IMR-90 (cell line): Measurements from ENCODE around the gene ACCSL. TPM values are rescaled to one million over a fixed set of nuclear protein-coding genes. Genes with fewer than 3 reads are reported as not detected.

Experiments used
- ATAC-seq: fragments of 200-7000 bp; cut with Tn5 transposase; 2 replicates; pipeline ENCODE4 v1.9.1; 2020; ENCODE audit warnings: low read depth, mild to moderate bottlenecking, moderate library complexity
- BruUV-seq: library from RNA; stranded (reverse); fragments of 400-500 nt; replicated peaks from 2 replicates; lab custom pipeline; 2021; lab: Mats Ljungman, UMichigan
- CTCF ChIA-PET: fragments of 300-600 bp; formaldehyde crosslinking; extraction: SDS; loops from one replicate; lab custom pipeline; 2021; ENCODE audit warnings: antibody characterized with exemption; lab: Yijun Ruan, JAX
- POLR2A ChIA-PET: fragments of 300-600 bp; sonication (Branson Sonifier 250); formaldehyde crosslinking; loops from one replicate; lab custom pipeline; 2022; ENCODE audit warnings: antibody characterized with exemption; ENCODE audit not compliant: unreplicated experiment; lab: Charles Lee
- DNase-seq: peaks from one replicate; pipeline ENCODE4 v3.0.0; 2013
- H2AFZ ChIP-seq: replicated peaks from 2 replicates; pipeline ENCODE3; 2013; ENCODE audit warnings: low read length, mild to moderate bottlenecking; ENCODE audit not compliant: poor library complexity
- H2AK5ac ChIP-seq: 2 replicates; pipeline ENCODE4 v1.6.1; 2013; ENCODE audit warnings: low read depth, low read length, inconsistent platforms
- H2AK9ac ChIP-seq: replicated peaks from 2 replicates; pipeline ENCODE3; 2013; ENCODE audit warnings: mild to moderate bottlenecking, low read depth, low read length, moderate library complexity; ENCODE audit not compliant: poor library complexity
- H2BK120ac ChIP-seq: 2 replicates; pipeline ENCODE4 v1.6.1; 2013; ENCODE audit warnings: low read depth, low read length, inconsistent platforms
- H2BK15ac ChIP-seq: 3 replicates; pipeline ENCODE4 v1.6.1; 2013; ENCODE audit warnings: low read depth, low read length, inconsistent platforms
- H2BK20ac ChIP-seq: 2 replicates; pipeline ENCODE4 v1.6.1; 2013; ENCODE audit warnings: low read depth, mild to moderate bottlenecking, inconsistent platforms, low read length, moderate library complexity
- H2BK5ac ChIP-seq: 2 replicates; pipeline ENCODE4 v1.6.1; 2013; ENCODE audit warnings: mild to moderate bottlenecking, low read depth, low read length, inconsistent platforms; ENCODE audit not compliant: poor library complexity, severe bottlenecking
- H3K14ac ChIP-seq: replicated peaks from 2 replicates; pipeline ENCODE4 v1.6.1; 2013; ENCODE audit warnings: low read depth, low read length, inconsistent platforms
- H3K18ac ChIP-seq: 2 replicates; pipeline ENCODE4 v1.6.1; 2013; ENCODE audit warnings: low read depth, low read length, control low read depth
- H3K23ac ChIP-seq: 2 replicates; pipeline ENCODE4 v1.6.1; 2013; ENCODE audit warnings: low read depth, low read length, inconsistent platforms
- H3K27ac ChIP-seq: 2 replicates; pipeline ENCODE4 v1.5.1; 2013; ENCODE audit warnings: mild to moderate bottlenecking, control low read depth, low read length; ENCODE audit not compliant: insufficient read depth
- H3K27me3 ChIP-seq: 2 replicates; pipeline ENCODE4 v1.6.1; 2013; ENCODE audit warnings: low read length; ENCODE audit not compliant: control insufficient read depth, insufficient read depth
- H3K36me3 ChIP-seq: 2 replicates; pipeline ENCODE4 v1.6.1; 2013; ENCODE audit warnings: low read length, mixed read lengths; ENCODE audit not compliant: control insufficient read depth, insufficient read depth
- H3K4ac ChIP-seq: 2 replicates; pipeline ENCODE4 v1.6.1; 2013; ENCODE audit warnings: low read depth, low read length, inconsistent platforms
- H3K4me1 ChIP-seq: 2 replicates; pipeline ENCODE4 v1.6.1; 2013; ENCODE audit warnings: low read length, mixed read lengths; ENCODE audit not compliant: control insufficient read depth, insufficient read depth
- H3K4me2 ChIP-seq: 2 replicates; pipeline ENCODE4 v1.6.1; 2013; ENCODE audit warnings: low read depth, mild to moderate bottlenecking, control low read depth, low read length, moderate library complexity
- H3K4me3 ChIP-seq: 2 replicates; pipeline ENCODE4 v1.5.1; 2013; ENCODE audit warnings: low read depth, mild to moderate bottlenecking, control low read depth, low read length, moderate library complexity; ENCODE audit not compliant: insufficient read depth
- H3K56ac ChIP-seq: 2 replicates; pipeline ENCODE4 v1.6.1; 2013; ENCODE audit warnings: low read length, inconsistent platforms; ENCODE audit not compliant: insufficient read depth; ENCODE audit errors: extremely low read depth
- H3K79me1 ChIP-seq, 2 experiments: 2 replicates each; pipeline ENCODE4 v1.6.1; 2013; ENCODE audit warnings: low read length in 2 of 2, inconsistent platforms in 1 of 2, low read depth in 1 of 2
- H3K9ac ChIP-seq: 2 replicates; pipeline ENCODE4 v1.6.1; 2013; ENCODE audit warnings: low read depth, low read length, control low read depth
- H3K9me1 ChIP-seq: 2 replicates; pipeline ENCODE4 v1.6.1; 2013; ENCODE audit warnings: low read length, inconsistent platforms; ENCODE audit not compliant: insufficient read depth
- H3K9me3 ChIP-seq: 2 replicates; pipeline ENCODE4 v1.6.1; 2013; ENCODE audit warnings: low read length; ENCODE audit not compliant: control insufficient read depth, insufficient read depth
- H4K20me1 ChIP-seq: 2 replicates; pipeline ENCODE4 v1.6.1; 2013; ENCODE audit warnings: low read length, inconsistent platforms; ENCODE audit not compliant: insufficient read depth
- H4K5ac ChIP-seq: 2 replicates; pipeline ENCODE4 v1.6.1; 2013; ENCODE audit warnings: mild to moderate bottlenecking, low read depth, low read length, control low read depth
- H4K8ac ChIP-seq, 2 experiments: 2 replicates each; pipeline ENCODE4 v1.6.1; 2013; ENCODE audit warnings: low read depth in 2 of 2, low read length in 2 of 2, control low read depth in 1 of 2, inconsistent platforms in 1 of 2
- H4K91ac ChIP-seq: 2 replicates; pipeline ENCODE4 v1.6.1; 2013; ENCODE audit warnings: low read depth, low read length, inconsistent platforms; ENCODE audit not compliant: insufficient read depth
- BHLHE40 ChIP-seq: fragments of 150-350 bp; IDR thresholded peaks from 2 replicates; pipeline ENCODE4 v1.6.1; 2016; ENCODE audit warnings: mild to moderate bottlenecking, low read depth, low read length
- CHD1 ChIP-seq: IDR thresholded peaks from 2 replicates; pipeline ENCODE4 v1.6.1; 2012; ENCODE audit warnings: low read depth, low read length, improper control_type of control experiment
- CTCF ChIP-seq: conservative IDR thresholded peaks from 2 replicates; pipeline ENCODE4 v1.5.1; 2012; ENCODE audit warnings: mild to moderate bottlenecking, low read depth, low read length, improper control_type of control experiment
- MAZ ChIP-seq: IDR thresholded peaks from 2 replicates; pipeline ENCODE4 v1.6.1; 2012; ENCODE audit warnings: low read depth, mild to moderate bottlenecking, low read length, improper control_type of control experiment, moderate library complexity, borderline replicate concordance
- MXI1 ChIP-seq: IDR thresholded peaks from 2 replicates; pipeline ENCODE4 v1.6.1; 2012; ENCODE audit warnings: low read depth, mild to moderate bottlenecking, low read length, moderate library complexity, borderline replicate concordance
- POLR2A ChIP-seq: IDR thresholded peaks from 2 replicates; pipeline ENCODE4 v1.6.1; 2012; ENCODE audit warnings: mild to moderate bottlenecking, low read depth, low read length
- SMC3 ChIP-seq: fragments of 150-350 bp; IDR thresholded peaks from 2 replicates; pipeline ENCODE4 v1.6.1; 2016; ENCODE audit warnings: low read depth, mild to moderate bottlenecking, antibody characterized with exemption, low read length, moderate library complexity
- USF2 ChIP-seq: fragments of 150-350 bp; IDR thresholded peaks from 2 replicates; pipeline ENCODE4 v1.6.1; 2017; ENCODE audit warnings: mild to moderate bottlenecking, antibody characterized with exemption, low read length, low read depth
- WGBS, 2 experiments: methylation state at CpG; one replicate each; pipeline versions ENCODE4 v1.1.5 to v1.1.7; 2013; ENCODE audit warnings: missing lambda C conversion rate in 2 of 2; ENCODE audit not compliant: insufficient read length in 1 of 2; ENCODE audit errors: extremely low coverage in 2 of 2; 5-methylcytosine and 5-hydroxymethylcytosine counted together
- dilution Hi-C: fragments of 300-500 bp; cut with HindIII; formaldehyde crosslinking; loops from one replicate; pipeline ENCODE4 v1.14.3; 2018; ENCODE audit warnings: low sequenced_read_pairs; ENCODE audit not compliant: unreplicated experiment
- in situ Hi-C: fragments of 300-500 bp; cut with MboI; formaldehyde crosslinking; loops from 3 replicates; pipeline ENCODE4 v1.14.3; 2019; ENCODE audit warnings: low sequenced_read_pairs, inconsistent platforms, mixed read lengths
- intact Hi-C: fragments of 100-400 bp; cut with micrococcal nuclease; formaldehyde crosslinking; loops from 2 replicates; pipeline ENCODE4 v1.10.0; 2022
- polyA plus RNA-seq, 3 experiments: library from polyadenylated mRNA; depleted of rRNA; stranded (reverse); fragments of >200 nt; gene quantifications; 2 replicates each; pipeline ENCODE4 v1.2.3, GENCODE V29; 2012; ENCODE audit warnings: low replicate concordance in 1 of 3
- total RNA-seq: library from RNA; depleted of rRNA; stranded (reverse); fragments of >200 nt; gene quantifications from 2 replicates; pipeline ENCODE4 v1.2.3, GENCODE V29; 2012

ACCSL gene
- total and polyA plus RNA-seq, 2 of the 4 experiments (the other 2 are of a cell fraction), result not detected

DNA sequence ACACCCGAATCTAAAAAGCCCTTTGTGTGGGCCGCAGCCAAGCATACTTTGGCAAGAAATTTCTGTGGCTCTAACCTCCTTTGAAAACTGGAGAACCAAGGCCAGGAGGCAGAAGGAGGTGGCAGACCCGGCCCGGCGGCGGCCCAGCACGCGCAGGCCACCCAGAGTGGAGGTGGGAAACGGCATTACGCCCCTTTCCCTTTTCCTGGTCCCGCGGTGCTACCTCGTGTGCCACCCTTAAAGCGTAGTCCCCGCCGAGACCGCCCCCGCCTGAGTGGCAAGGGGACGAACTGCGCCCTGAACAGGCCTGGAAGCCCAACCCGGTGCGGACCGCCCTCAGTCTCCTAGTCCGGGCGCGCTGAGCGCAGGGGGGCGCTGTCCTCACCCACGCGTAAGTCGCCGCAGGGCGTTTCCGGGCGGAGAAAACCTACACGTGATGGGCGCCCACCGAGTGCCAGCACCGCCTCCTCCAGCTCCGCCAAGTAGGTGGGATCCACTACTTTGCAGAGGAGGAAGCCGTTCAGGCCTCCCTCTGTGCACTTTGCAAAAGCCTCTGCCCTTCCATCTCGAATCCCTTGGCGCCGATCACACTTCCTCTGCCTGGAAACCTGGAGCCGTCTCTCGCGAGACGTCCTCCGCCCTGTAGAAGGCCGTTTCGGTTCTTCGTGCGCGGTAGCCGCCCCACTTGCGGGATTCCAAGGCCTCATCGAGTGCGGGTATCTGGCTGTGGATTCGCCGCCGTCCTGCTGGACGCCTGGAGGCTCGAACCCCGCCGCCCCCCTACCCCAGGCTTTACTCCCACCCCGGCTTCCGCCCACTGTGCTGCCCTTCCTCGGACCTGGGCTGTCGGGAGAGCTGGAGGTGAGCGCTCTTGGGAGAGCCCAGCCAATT is 18.3 kb downstream of the ACCSL start, which contains the start of gene ACCS:
Gene ACCS (plus strand): TSS at position 430 of the 891 bp plus-strand sequence. CDS start 1,358 bp downstream, outside the sequence.
- in situ Hi-C loops (no loop called here), dilution Hi-C loops (no loop called here), intact Hi-C loops (no loop called here)
- H4K91ac ChIP-seq, result peak within 1 kb of the TSS; percentile 76
- 1% methylated on average over 26 of the region's 70 CpGs; no CpG with 5 or more reads in 1 of the 2 experiments for WGBS, 2 experiments
- no peaks in the 10 kb centered on the region; a peak in 1 of 4 replicates for H3K79me1 ChIP-seq
- no peaks in the 10 kb centered on the region for H3K36me3 ChIP-seq
- DNase-seq (peak; percentile 87), ATAC-seq (peak; percentile 98)
- no peak within 1 kb of the TSS for H2AK5ac ChIP-seq
- ChIA-PET CTCF (interaction anchor here (0.6 kb wide), 2 partner anchors 556 to 1036 kb away, joined by 4 to 6 read pairs; no protein-coding TSS in a partner anchor), POLR2A (interaction anchor here (0.6 kb wide), 1 partner anchor 1645 kb away, joined by 6 read pairs; no protein-coding TSS in a partner anchor)
- H4K20me1 ChIP-seq, result no peaks in the 10 kb centered on the region
- peak within 1 kb of the TSS; percentile 82 for H4K5ac ChIP-seq
- peak within 1 kb of the TSS; percentile 92 to 93 for H4K8ac ChIP-seq
- H2BK15ac ChIP-seq, result no peak within 1 kb of the TSS
- H2BK20ac ChIP-seq, result 0 out of 2 replicates have a peak within 1 kb of the TSS, but pooled peaks have one; percentile 11
- no peaks in the 10 kb centered on the region for H3K9me3 ChIP-seq
- TF ChIP-seq USF2, result peak; percentile 85
- peak; percentile 68 for TF ChIP-seq BHLHE40
- TF ChIP-seq SMC3, result no peak
- TF ChIP-seq MAZ, result peak; percentile 44; the same call in 1 of the 2 replicates
- 0 out of 2 replicates have a peak, but pooled peaks have one; percentile 62 for TF ChIP-seq POLR2A
- peak; percentile 69 for TF ChIP-seq CTCF
- TF ChIP-seq CHD1, result no peak
- TF ChIP-seq MXI1, result peak; percentile 31; the same call in 1 of the 2 replicates
- H3K4me3 ChIP-seq, result peak within 1 kb of the TSS; percentile 57
- H3K4ac ChIP-seq, result peak within 1 kb of the TSS; percentile 90
- peaks cover 3% of the 10 kb centered on the region; the same call in 1 of the 2 replicates for H3K4me1 ChIP-seq
- peak within 1 kb of the TSS; percentile 75 for H3K23ac ChIP-seq
- peaks cover 3% of the 10 kb centered on the region; the same call in 1 of the 2 replicates for H3K9me1 ChIP-seq
- peak within 1 kb of the TSS; percentile 69 for H3K9ac ChIP-seq
- BruUV-seq, result no TSS peak
- H3K14ac ChIP-seq, result peak within 1 kb of the TSS; percentile 80
- peak within 1 kb of the TSS; percentile 81 for H3K56ac ChIP-seq
- peak within 1 kb of the TSS; percentile 56 for H3K18ac ChIP-seq
- peak within 1 kb of the TSS; percentile 92 for H2AFZ ChIP-seq
- peak within 1 kb of the TSS; percentile 81 for H2AK9ac ChIP-seq
- peak within 1 kb of the TSS; percentile 60 for H2BK5ac ChIP-seq
- peak within 1 kb of the TSS; percentile 54; the same call in 1 of the 2 replicates for H2BK120ac ChIP-seq
- peak within 1 kb of the TSS; percentile 60 for H3K27ac ChIP-seq
- peak within 1 kb of the TSS; percentile 89 for H3K4me2 ChIP-seq
- H3K27me3 ChIP-seq, result peaks cover 3% of the 10 kb centered on the region; the same call in 1 of the 2 replicates
